ENCODE measurements around the gene FCMR. TPM values are rescaled to one million over a fixed set of nuclear protein-coding genes. Genes with fewer than 3 reads are reported as not detected.

Gene FCMR
- total RNA-seq, 4 donors from 2014 or later: 1.8 to 3.1 (median 2.6) TPM

- no peaks in the 10 kb centered on the region for H3K27me3 ChIP-seq
- peaks cover 0 to 4% (median 0%) of the 10 kb centered on the region in 4 donors for H3K4me1 ChIP-seq
- no peak for TF ChIP-seq POLR2A (IDR thresholded peaks at IDR 0.05)
- no peak for TF ChIP-seq CTCF (IDR thresholded peaks at IDR 0.05)
- peak in 1 of 2 donors; percentile 55 for TF ChIP-seq EP300 (IDR thresholded peaks at IDR 0.05)
- H3K27ac ChIP-seq: no peak overlapping the region
- peak in 1 of 2 donors; percentile 13 for DNase-seq (ENCODE audit: low spot score in 2 of 2)
- 63 to 73% methylated on average over 8 of the region's 8 CpGs for WGBS, 2 donors
- no peak overlapping the region for H3K4me3 ChIP-seq
- no peaks in the 10 kb centered on the region for H3K9me3 ChIP-seq
- H3K36me3 ChIP-seq: no peaks in the 10 kb centered on the region
Observed at GRCh38 chr1:206967096-206967849, 45.5 kb upstream of the FCMR start.

GRCh38 chr1:206965781-206966180 lies 44.0 kb upstream of the FCMR start:
- 86 to 100% methylated on average over 2 of the region's 2 CpGs for WGBS, 2 donors
- H3K4me1 ChIP-seq: peaks cover 0 to 4% (median 0%) of the 10 kb centered on the region in 4 donors
- H3K9me3 ChIP-seq: no peaks in the 10 kb centered on the region
- no peak overlapping the region for H3K27ac ChIP-seq
- TF ChIP-seq CTCF (IDR thresholded peaks at IDR 0.05): no peak
- no peak overlapping the region for H3K4me3 ChIP-seq
- DNase-seq (ENCODE audit: low spot score in 2 of 2): no peak
- H3K36me3 ChIP-seq: no peaks in the 10 kb centered on the region
- no peaks in the 10 kb centered on the region for H3K27me3 ChIP-seq

- no peak for DNase-seq (ENCODE audit: low spot score in 2 of 2)
Observed at GRCh38 chr1:206963740-206964139, 42.0 kb upstream of the FCMR start.

GRCh38 chr1:206963119-206963712 lies 41.5 kb upstream of the FCMR start:
- Histone ChIP-seq H3K27me3 (no peaks in the 10 kb centered on the region), H3K9me3 (no peaks in the 10 kb centered on the region), H3K27ac (no peak overlapping the region), H3K4me3 (no peak overlapping the region), H3K36me3 (no peaks in the 10 kb centered on the region), H3K4me1 (peaks cover 0 to 4% (median 0%) of the 10 kb centered on the region in 4 donors)
- DNase-seq (ENCODE audit: low spot score in 2 of 2): no peak
- TF ChIP-seq POLR2A (IDR thresholded peaks at IDR 0.05) (no peak), CTCF (IDR thresholded peaks at IDR 0.05) (no peak), EP300 (IDR thresholded peaks at IDR 0.05) (no peak)
- WGBS, 2 donors: 88 to 89% methylated on average over 5 of the region's 5 CpGs

More at GRCh38 chr1:206963740-206964139, 42.0 kb upstream of the FCMR start:
- TF ChIP-seq EP300 (IDR thresholded peaks at IDR 0.05) (no peak), CTCF (IDR thresholded peaks at IDR 0.05) (no peak), POLR2A (IDR thresholded peaks at IDR 0.05) (no peak)
- Histone ChIP-seq H3K27ac (no peak overlapping the region), H3K36me3 (no peaks in the 10 kb centered on the region), H3K9me3 (no peaks in the 10 kb centered on the region), H3K4me1 (peaks cover 0 to 4% (median 0%) of the 10 kb centered on the region in 4 donors), H3K27me3 (no peaks in the 10 kb centered on the region), H3K4me3 (no peak overlapping the region)
- WGBS, 2 donors: 80 to 89% methylated on average over 1 of the region's 1 CpG

- TF ChIP-seq POLR2A (IDR thresholded peaks at IDR 0.05) (no peak), CTCF (IDR thresholded peaks at IDR 0.05) (no peak), EP300 (IDR thresholded peaks at IDR 0.05) (no peak)
- Histone ChIP-seq H3K27me3 (no peaks in the 10 kb centered on the region), H3K9me3 (no peaks in the 10 kb centered on the region), H3K36me3 (no peaks in the 10 kb centered on the region), H3K27ac (no peak overlapping the region), H3K4me3 (no peak overlapping the region), H3K4me1 (no peaks in the 10 kb centered on the region)
- WGBS, 2 donors: 81 to 82% methylated on average over 7 of the region's 7 CpGs
- no peak for DNase-seq (ENCODE audit: low spot score in 2 of 2)
Observed at GRCh38 chr1:206962272-206962671, 40.5 kb upstream of the FCMR start.

All from tibial nerve (tissue), 4 donors.